Progenitor cell of endocrine pancreas (in vitro differentiated cells): Measurements from ENCODE around the gene DCAF4. TPM values are rescaled to one million over a fixed set of nuclear protein-coding genes. Genes with fewer than 3 reads are reported as not detected.

Experiments
- DNase-seq: peaks from one replicate; pipeline ENCODE4 v3.0.0; 2021; ENCODE audit warnings: low spot score; ENCODE audit not compliant: unreplicated experiment
- H3K27ac Mint-ChIP-seq: 2 replicates; pipeline ENCODE4 v1.8.0; 2021; ENCODE audit warnings: mild to moderate bottlenecking, moderate library complexity, mixed read lengths
- H3K27me3 Mint-ChIP-seq: 2 replicates; pipeline ENCODE4 v1.8.0; 2021; ENCODE audit warnings: mixed read lengths
- H3K36me3 Mint-ChIP-seq: 2 replicates; pipeline ENCODE4 v1.8.0; 2022; ENCODE audit warnings: mixed read lengths; ENCODE audit not compliant: insufficient read depth
- H3K4me1 Mint-ChIP-seq: 2 replicates; pipeline ENCODE4 v1.8.0; 2021; ENCODE audit warnings: low read depth, mixed read lengths
- H3K4me3 Mint-ChIP-seq: 2 replicates; pipeline ENCODE4 v1.8.0; 2021; ENCODE audit warnings: low read depth, mild to moderate bottlenecking, moderate library complexity, mixed read lengths
- H3K9me3 Mint-ChIP-seq: 2 replicates; pipeline ENCODE4 v1.8.0; 2021; ENCODE audit warnings: low read depth, mixed read lengths
- total RNA-seq: library from RNA; stranded (reverse); gene quantifications from 2 replicates; pipeline ENCODE4 v1.2.1, GENCODE V29; 2021
- TF ChIP-seq, protein P1 (sequence below): fragments of 200-600 bp; sonication (generic); IDR thresholded peaks from one replicate; pipeline ENCODE4 v1.5.0; 2021; ENCODE audit warnings: antibody characterized with exemption, mild to moderate bottlenecking; ENCODE audit not compliant: unreplicated experiment

Gene DCAF4
- total RNA-seq, 1 donor from 2014 or later: 18.6 TPM

GRCh38 chr14:72928872-72929271 lies 2.6 kb downstream of the DCAF4 start:
- TF ChIP-seq, protein P1, sequence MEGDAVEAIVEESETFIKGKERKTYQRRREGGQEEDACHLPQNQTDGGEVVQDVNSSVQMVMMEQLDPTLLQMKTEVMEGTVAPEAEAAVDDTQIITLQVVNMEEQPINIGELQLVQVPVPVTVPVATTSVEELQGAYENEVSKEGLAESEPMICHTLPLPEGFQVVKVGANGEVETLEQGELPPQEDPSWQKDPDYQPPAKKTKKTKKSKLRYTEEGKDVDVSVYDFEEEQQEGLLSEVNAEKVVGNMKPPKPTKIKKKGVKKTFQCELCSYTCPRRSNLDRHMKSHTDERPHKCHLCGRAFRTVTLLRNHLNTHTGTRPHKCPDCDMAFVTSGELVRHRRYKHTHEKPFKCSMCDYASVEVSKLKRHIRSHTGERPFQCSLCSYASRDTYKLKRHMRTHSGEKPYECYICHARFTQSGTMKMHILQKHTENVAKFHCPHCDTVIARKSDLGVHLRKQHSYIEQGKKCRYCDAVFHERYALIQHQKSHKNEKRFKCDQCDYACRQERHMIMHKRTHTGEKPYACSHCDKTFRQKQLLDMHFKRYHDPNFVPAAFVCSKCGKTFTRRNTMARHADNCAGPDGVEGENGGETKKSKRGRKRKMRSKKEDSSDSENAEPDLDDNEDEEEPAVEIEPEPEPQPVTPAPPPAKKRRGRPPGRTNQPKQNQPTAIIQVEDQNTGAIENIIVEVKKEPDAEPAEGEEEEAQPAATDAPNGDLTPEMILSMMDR: no peak
- Mint-ChIP-seq H3K4me1 (peaks cover 3% of the 10 kb centered on the region), H3K4me3 (no peak overlapping the region), H3K9me3 (no peaks in the 10 kb centered on the region), H3K27ac (no peak overlapping the region), H3K36me3 (no peaks in the 10 kb centered on the region), H3K27me3 (peaks cover 15% of the 10 kb centered on the region)
- no peak for DNase-seq

DNA sequence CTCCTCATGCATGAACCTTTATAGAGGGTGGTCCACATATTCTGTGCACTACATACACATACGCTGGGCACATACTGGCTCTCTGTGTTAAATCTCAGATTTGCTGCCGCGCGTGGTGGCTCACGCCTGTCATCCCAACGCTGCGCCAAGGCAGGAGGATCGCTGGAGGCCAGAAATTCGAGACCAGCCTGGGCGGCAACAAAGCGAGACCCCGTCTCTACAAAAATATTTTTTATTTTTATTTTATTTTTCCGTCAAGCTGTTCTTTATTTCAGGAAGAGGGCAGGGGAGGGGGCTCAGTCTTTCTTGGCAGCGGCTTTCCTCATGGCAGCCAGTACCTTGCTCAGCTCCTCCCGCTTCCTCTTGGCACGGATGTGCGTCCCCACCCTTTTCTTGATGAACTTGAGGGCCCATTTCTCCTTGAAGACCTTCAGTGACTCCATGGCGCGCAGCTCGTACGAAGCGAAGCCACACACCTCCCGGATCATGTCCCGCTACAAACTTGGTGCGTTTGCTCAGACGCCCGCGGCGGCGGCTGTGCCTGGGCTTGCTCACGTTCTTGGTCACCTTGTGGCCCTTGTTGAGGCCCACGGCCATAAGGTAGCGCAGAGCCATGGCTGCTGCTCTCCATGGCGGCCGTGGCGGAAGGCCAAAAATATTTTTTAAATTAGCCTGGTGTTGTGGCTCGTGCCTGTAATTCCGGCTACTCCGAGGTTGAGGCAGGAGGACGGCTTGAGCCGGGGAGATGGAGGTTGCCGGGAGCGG lies 3.2 kb downstream of the DCAF4 start:
- TF ChIP-seq, protein P1: no peak
- no peak for DNase-seq
- no peaks in the 10 kb centered on the region for H3K36me3 Mint-ChIP-seq
- H3K9me3 Mint-ChIP-seq: no peaks in the 10 kb centered on the region
- H3K4me3 Mint-ChIP-seq: no peak overlapping the region
- H3K27ac Mint-ChIP-seq: no peak overlapping the region
- peaks cover 9% of the 10 kb centered on the region for H3K27me3 Mint-ChIP-seq
- peaks cover 3% of the 10 kb centered on the region for H3K4me1 Mint-ChIP-seq

GRCh38 chr14:72932893-72933292 lies 6.6 kb downstream of the DCAF4 start:
- no peak for DNase-seq
- TF ChIP-seq, protein P1: no peak
- Mint-ChIP-seq H3K4me1 (no peaks in the 10 kb centered on the region), H3K36me3 (peaks cover 3% of the 10 kb centered on the region), H3K4me3 (no peak overlapping the region), H3K27me3 (no peaks in the 10 kb centered on the region), H3K27ac (no peak overlapping the region), H3K9me3 (no peaks in the 10 kb centered on the region)

DNA sequence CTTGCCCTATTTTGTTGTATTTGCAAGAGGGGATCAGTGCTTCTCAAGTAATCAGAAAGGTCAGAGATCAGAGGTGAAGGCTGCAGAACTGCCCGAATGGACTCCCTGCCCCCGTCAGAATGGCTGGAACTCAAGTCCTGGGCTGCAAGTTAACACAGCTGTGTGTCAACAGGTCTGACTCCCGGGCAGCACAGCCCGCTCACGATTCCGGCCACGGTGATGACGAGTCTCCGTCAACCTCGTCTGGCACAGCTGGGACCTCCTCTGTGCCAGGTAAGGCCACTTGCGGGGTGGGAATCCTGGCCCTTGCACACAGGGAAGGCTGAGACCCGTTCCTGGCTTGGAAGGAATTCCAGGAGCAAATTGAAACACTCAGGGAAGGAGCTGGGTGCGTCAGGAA lies 13.4 kb downstream of the DCAF4 start:
- no peak overlapping the region for H3K4me3 Mint-ChIP-seq
- peaks cover 15% of the 10 kb centered on the region for H3K36me3 Mint-ChIP-seq
- no peaks in the 10 kb centered on the region for H3K4me1 Mint-ChIP-seq
- TF ChIP-seq, protein P1: no peak
- no peak for DNase-seq
- H3K9me3 Mint-ChIP-seq: no peaks in the 10 kb centered on the region
- no peaks in the 10 kb centered on the region for H3K27me3 Mint-ChIP-seq
- no peak overlapping the region for H3K27ac Mint-ChIP-seq

- H3K36me3 Mint-ChIP-seq: peaks cover 18% of the 10 kb centered on the region
Observed at GRCh38 chr14:72941286-72941985, 15.2 kb downstream of the DCAF4 start.

More at GRCh38 chr14:72941286-72941985, 15.2 kb downstream of the DCAF4 start:
- no peak overlapping the region for H3K4me3 Mint-ChIP-seq
- no peaks in the 10 kb centered on the region for H3K9me3 Mint-ChIP-seq
- H3K4me1 Mint-ChIP-seq: no peaks in the 10 kb centered on the region
- H3K27me3 Mint-ChIP-seq: no peaks in the 10 kb centered on the region
- TF ChIP-seq, protein P1: no peak
- DNase-seq: no peak
- no peak overlapping the region for H3K27ac Mint-ChIP-seq
